Endothelial cell of umbilical vein (primary cell): Measurements from ENCODE around the gene CELF1. TPM values are rescaled to one million over a fixed set of nuclear protein-coding genes. Genes with fewer than 3 reads are reported as not detected.

ENCODE experiments used
- BruUV-seq: library from RNA; stranded (reverse); fragments of 400-500 nt; replicated peaks from 2 replicates; lab custom pipeline; 2021; lab: Mats Ljungman, UMichigan
- CTCF ChIA-PET: fragments of 300-600, 350-600 bp; sonication (Branson Sonifier 250); formaldehyde crosslinking; loops from one replicate; lab custom pipeline; 2021; ENCODE audit warnings: antibody characterized with exemption, inconsistent platforms; lab: Charles Lee
- POLR2A ChIA-PET: fragments of 300-600, 350-600 bp; sonication (Branson Sonifier 250); formaldehyde crosslinking; loops from one replicate; lab custom pipeline; 2021; ENCODE audit warnings: antibody characterized with exemption, inconsistent platforms; lab: Charles Lee
- DNase-seq: peaks from one replicate; pipeline ENCODE4 v3.0.0-alpha.2; 2011; ENCODE audit warnings: low read depth, low spot score
- FAIRE-seq: peaks from 2 replicates; lab custom pipeline; 2011; peaks lifted over from hg19 to GRCh38; lab: Jason Lieb, UNC
- H2AFZ ChIP-seq: 2 replicates; pipeline ENCODE4 v1.6.0; 2012; ENCODE audit warnings: low read depth, low read length, control low read depth, inconsistent platforms
- H3K27ac ChIP-seq: 2 replicates; pipeline ENCODE4 v1.5.1; 2011; ENCODE audit warnings: low read depth, mild to moderate bottlenecking, control low read depth, low read length, moderate library complexity; ENCODE audit not compliant: insufficient read depth
- H3K27me3 ChIP-seq, 2 experiments: 2 replicates each; pipeline versions ENCODE4 v1.6.0 to v1.6.1; 2011; ENCODE audit warnings: low read length in 2 of 2, mixed read lengths in 1 of 2; ENCODE audit not compliant: control insufficient read depth in 2 of 2, insufficient read depth in 2 of 2
- H3K36me3 ChIP-seq, 2 experiments: 2 replicates in 1 of 2; 3 replicates in 1 of 2; pipeline ENCODE4 v1.5.1; 2011; ENCODE audit warnings: low read length in 2 of 2, mild to moderate bottlenecking in 1 of 2, moderate library complexity in 1 of 2; ENCODE audit not compliant: control insufficient read depth in 2 of 2, insufficient read depth in 2 of 2; ENCODE audit errors: extremely low read depth in 1 of 2
- H3K4me1 ChIP-seq: 3 replicates; pipeline ENCODE4 v1.5.1; 2011; ENCODE audit warnings: mild to moderate bottlenecking, low read length; ENCODE audit not compliant: control insufficient read depth, insufficient read depth; ENCODE audit errors: extremely low read depth
- H3K4me2 ChIP-seq: 2 replicates; pipeline ENCODE4 v1.6.1; 2011; ENCODE audit warnings: low read length, control low read depth, mixed read lengths; ENCODE audit not compliant: insufficient read depth
- H3K4me3 ChIP-seq, 3 experiments: fragments of 200-600 bp in 1 of 3; sonication (generic), shearing (Covaris generic) in 1 of 3; replicated peaks in 1 of 3; 2 replicates each; pipeline ENCODE4 v1.5.1; 2011 to 2016; ENCODE audit warnings: control low read depth in 3 of 3, low read length in 3 of 3, mild to moderate bottlenecking in 2 of 3, inconsistent platforms in 1 of 3, low read depth in 1 of 3, moderate library complexity in 1 of 3; ENCODE audit not compliant: insufficient read depth in 1 of 3
- H3K79me2 ChIP-seq: 2 replicates; pipeline ENCODE4 v1.6.0; 2012; ENCODE audit warnings: low read length, inconsistent platforms; ENCODE audit not compliant: control insufficient read depth, insufficient read depth
- H3K9ac ChIP-seq: replicated peaks from 2 replicates; pipeline ENCODE3; 2011; ENCODE audit warnings: low read length, control low read depth; ENCODE audit not compliant: insufficient read depth; ENCODE audit errors: extremely low read depth
- H3K9me1 ChIP-seq: replicated peaks from 3 replicates; pipeline ENCODE4 v1.6.0; 2011; ENCODE audit warnings: mild to moderate bottlenecking, low read length; ENCODE audit not compliant: control insufficient read depth, insufficient read depth; ENCODE audit errors: extremely low read depth
- H3K9me3 ChIP-seq: replicated peaks from 2 replicates; pipeline ENCODE4 v1.5.1; 2012; ENCODE audit warnings: low read length, inconsistent platforms; ENCODE audit not compliant: control insufficient read depth, insufficient read depth
- H4K20me1 ChIP-seq: replicated peaks from 2 replicates; pipeline ENCODE3; 2011; ENCODE audit warnings: mild to moderate bottlenecking, low read length; ENCODE audit not compliant: control insufficient read depth, insufficient read depth; ENCODE audit errors: extremely low read depth
- CTCF ChIP-seq, 2 donors: IDR thresholded peaks; 1 replicate in 1 of 2; 2 replicates in 1 of 2; pipeline ENCODE4 v1.5.1; 2011; ENCODE audit warnings: low read length in 2 of 2, mild to moderate bottlenecking in 2 of 2, moderate library complexity in 2 of 2, control low read depth in 1 of 2, inconsistent platforms in 1 of 2, low read depth in 1 of 2; ENCODE audit not compliant: insufficient read depth in 1 of 2; ENCODE audit errors: extremely low read depth in 1 of 2
- EZH2 ChIP-seq: IDR thresholded peaks from 2 replicates; pipeline ENCODE4 v1.6.1; 2012; ENCODE audit warnings: borderline replicate concordance, low read depth, mild to moderate bottlenecking, moderate library complexity, low read length, inconsistent platforms; ENCODE audit not compliant: severe bottlenecking
- FOS ChIP-seq: IDR thresholded peaks from 2 replicates; pipeline ENCODE4 v1.6.1; 2011; ENCODE audit warnings: mild to moderate bottlenecking, low read length, moderate library complexity, borderline replicate concordance; ENCODE audit not compliant: insufficient read depth
- GATA2 ChIP-seq: IDR thresholded peaks from 2 replicates; pipeline ENCODE4 v1.7.0; 2011; ENCODE audit warnings: low read depth, mild to moderate bottlenecking, moderate library complexity, mixed read lengths, low read length; ENCODE audit not compliant: insufficient read length, insufficient read depth
- JUN ChIP-seq: IDR thresholded peaks from 2 replicates; pipeline ENCODE4 v1.6.1; 2011; ENCODE audit warnings: borderline replicate concordance, low read depth; ENCODE audit not compliant: insufficient read length, insufficient read depth
- MYC ChIP-seq: IDR thresholded peaks from one replicate; pipeline ENCODE4 v1.6.1; 2011; ENCODE audit warnings: mild to moderate bottlenecking, low read depth, low read length
- POLR2A ChIP-seq: IDR thresholded peaks from 2 replicates; pipeline ENCODE4 v1.6.1; 2012; ENCODE audit warnings: low read depth, mild to moderate bottlenecking, control low read depth, low read length
- POLR2AphosphoS5 ChIP-seq: IDR thresholded peaks from 2 replicates; pipeline ENCODE4 v1.6.1; 2012; ENCODE audit warnings: low read depth, mild to moderate bottlenecking, control low read depth, low read length, moderate library complexity; ENCODE audit not compliant: insufficient read depth
- dilution Hi-C: fragments of 300-500 bp; cut with MboI; formaldehyde crosslinking; loops from one replicate; pipeline ENCODE4 v1.15.0; 2019; ENCODE audit warnings: low sequenced_read_pairs; ENCODE audit not compliant: extremely low pct_ligation_motif_present
- intact Hi-C: fragments of 100-400 bp; cut with micrococcal nuclease; formaldehyde crosslinking; loops from one replicate; pipeline ENCODE4 v1.10.0; 2022
- polyA plus RNA-seq, 4 experiments: library from polyadenylated mRNA; depleted of rRNA in 3 of 4; stranded (reverse) in 3 of 4; unstranded in 1 of 4; fragments of >200 nt; gene quantifications; 2 replicates each; pipeline versions ENCODE4 v1.2.1 to v1.2.3, GENCODE V29; 2011 to 2012; ENCODE audit warnings: missing spikeins in 1 of 4
- total RNA-seq: library from RNA; stranded (reverse); gene quantifications from 2 replicates; pipeline ENCODE4 v1.2.3, GENCODE V29; 2021
- TF ChIP-seq, protein P1 (sequence below): IDR thresholded peaks from 2 replicates; pipeline ENCODE4 v1.6.1; 2011; ENCODE audit not compliant: insufficient read depth, insufficient read length

Gene CELF1
- total and polyA plus RNA-seq, 2 donors (not counting 3 experiments of a cell fraction or from before 2014, with no cell fraction given): 66.3 to 120 TPM

- Histone ChIP-seq H4K20me1 (no peaks in the 10 kb centered on the region), H3K79me2 (peaks cover 95% of the 10 kb centered on the region), H3K27ac (peak overlapping the region; percentile 15), H2AFZ (no peak overlapping the region), H3K36me3 (no peaks in the 10 kb centered on the region), H3K9ac (no peak overlapping the region), H3K4me3 (no peak overlapping the region), H3K9me1 (no peaks in the 10 kb centered on the region), H3K9me3 (no peaks in the 10 kb centered on the region), H3K4me2 (no peak overlapping the region), H3K4me1 (peaks cover 26% of the 10 kb centered on the region), H3K27me3 (no peaks in the 10 kb centered on the region)
- FAIRE-seq (no peak), DNase-seq (peak; percentile 17)
- ChIA-PET CTCF (interaction anchor here (1.1 to 1.6 kb wide), 3 partner anchors 10 to 36 kb away, joined by 3 to 7 read pairs (median 5); no protein-coding TSS in a partner anchor), POLR2A (interaction anchor here (1.2 kb wide), 1 partner anchor 9 kb away, joined by 3 read pairs; no protein-coding TSS in a partner anchor)
- dilution Hi-C loops: no loop called here
- BruUV-seq: no TSS peak
- intact Hi-C loops: no loop called here
- TF ChIP-seq MYC (no peak), GATA2 (no peak), POLR2AphosphoS5 (no peak), POLR2A (no peak), FOS (no peak), EZH2 (no peak), JUN (no peak), CTCF (IDR thresholded peaks at IDR 0.05; ENCODE audit: extremely low read depth in 1 of 2, insufficient read depth in 1 of 2, low read depth in 1 of 2, low read length in 2 of 2) (no peak)
- TF ChIP-seq, protein P1, sequence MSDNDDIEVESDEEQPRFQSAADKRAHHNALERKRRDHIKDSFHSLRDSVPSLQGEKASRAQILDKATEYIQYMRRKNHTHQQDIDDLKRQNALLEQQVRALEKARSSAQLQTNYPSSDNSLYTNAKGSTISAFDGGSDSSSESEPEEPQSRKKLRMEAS: no peak
These were observed 37.9 kb downstream of the CELF1 start for GRCh38 chr11:47514825-47515647.
